ENCODE data around the gene BAZ2B. TPM values are rescaled to one million over a fixed set of nuclear protein-coding genes. Genes with fewer than 3 reads are reported as not detected.

BAZ2B gene
- polyA plus RNA-seq, 1 of the 3 experiments (the other 2 are of a cell fraction) = 10.2 TPM

DNA sequence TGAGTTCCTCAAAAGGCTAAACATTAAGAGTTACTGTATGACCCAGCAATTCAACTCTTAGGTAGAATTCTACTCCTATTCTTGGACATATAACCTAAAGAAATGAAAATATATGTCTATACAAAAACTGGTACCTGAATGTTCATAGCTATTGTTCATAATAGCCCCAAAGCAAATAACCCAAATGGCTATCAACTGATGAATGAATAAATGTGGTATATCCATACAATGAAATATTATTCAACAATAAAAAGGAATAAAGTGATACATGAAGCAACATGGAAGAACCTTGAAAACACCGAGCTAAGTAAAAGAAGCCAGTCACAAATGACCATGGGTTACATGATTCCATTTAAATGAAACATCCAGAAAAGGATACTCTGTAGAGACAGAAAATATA is 114.6 kb downstream of the BAZ2B start:
- no peaks in the 10 kb centered on the region for H3K27me3 ChIP-seq (ENCODE audit: insufficient read depth)
- CTCF ChIA-PET = no interaction called here
- no peak overlapping the region for H3K27ac ChIP-seq (ENCODE audit: low read depth in 2 of 2, low read length in 1 of 2)
- H3K79me2 ChIP-seq (ENCODE audit: insufficient read depth) = peaks cover 4% of the 10 kb centered on the region; the same call in 1 of the 2 replicates
- POLR2A ChIA-PET = no interaction called here
- peaks cover 0 to 16% of the 10 kb centered on the region in 2 experiments; a peak in 1 of 4 replicates for H3K4me1 ChIP-seq (ENCODE audit: control insufficient read depth in 1 of 2, insufficient read depth in 2 of 2, low read depth in 1 of 2, low read length in 1 of 2)
- H3K9me3 ChIP-seq = no peaks in the 10 kb centered on the region
- no peak for TF ChIP-seq NFIC (IDR thresholded peaks at IDR 0.05; ENCODE audit: borderline replicate concordance)
- no peak for TF ChIP-seq EP300 (IDR thresholded peaks at IDR 0.05; ENCODE audit: borderline replicate concordance in 1 of 2, low read depth in 1 of 2, low read length in 1 of 2)
- TF ChIP-seq EZH2phosphoT487 (IDR thresholded peaks at IDR 0.05; ENCODE audit: borderline replicate concordance, low read depth) = no peak
- no peak for TF ChIP-seq ELF1 (IDR thresholded peaks at IDR 0.05)
- TF ChIP-seq JUND (IDR thresholded peaks at IDR 0.05) = no peak
- no peak for TF ChIP-seq TCF12 (IDR thresholded peaks at IDR 0.05)
- no peak for TF ChIP-seq RXRA (IDR thresholded peaks at IDR 0.05; ENCODE audit: borderline replicate concordance, low read depth)
- no peak for TF ChIP-seq SMC3 (IDR thresholded peaks at IDR 0.05; ENCODE audit: low read depth, low read length)
- TF ChIP-seq NRF1 (IDR thresholded peaks at IDR 0.05; ENCODE audit: low read depth, low read length) = no peak
- no peak for TF ChIP-seq CTCF (IDR thresholded peaks at IDR 0.05)
- TF ChIP-seq, protein P1, sequence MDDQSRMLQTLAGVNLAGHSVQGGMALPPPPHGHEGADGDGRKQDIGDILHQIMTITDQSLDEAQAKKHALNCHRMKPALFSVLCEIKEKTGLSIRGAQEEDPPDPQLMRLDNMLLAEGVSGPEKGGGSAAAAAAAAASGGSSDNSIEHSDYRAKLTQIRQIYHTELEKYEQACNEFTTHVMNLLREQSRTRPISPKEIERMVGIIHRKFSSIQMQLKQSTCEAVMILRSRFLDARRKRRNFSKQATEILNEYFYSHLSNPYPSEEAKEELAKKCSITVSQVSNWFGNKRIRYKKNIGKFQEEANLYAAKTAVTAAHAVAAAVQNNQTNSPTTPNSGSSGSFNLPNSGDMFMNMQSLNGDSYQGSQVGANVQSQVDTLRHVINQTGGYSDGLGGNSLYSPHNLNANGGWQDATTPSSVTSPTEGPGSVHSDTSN (IDR thresholded peaks at IDR 0.05) = no peak
- TF ChIP-seq, protein P2, sequence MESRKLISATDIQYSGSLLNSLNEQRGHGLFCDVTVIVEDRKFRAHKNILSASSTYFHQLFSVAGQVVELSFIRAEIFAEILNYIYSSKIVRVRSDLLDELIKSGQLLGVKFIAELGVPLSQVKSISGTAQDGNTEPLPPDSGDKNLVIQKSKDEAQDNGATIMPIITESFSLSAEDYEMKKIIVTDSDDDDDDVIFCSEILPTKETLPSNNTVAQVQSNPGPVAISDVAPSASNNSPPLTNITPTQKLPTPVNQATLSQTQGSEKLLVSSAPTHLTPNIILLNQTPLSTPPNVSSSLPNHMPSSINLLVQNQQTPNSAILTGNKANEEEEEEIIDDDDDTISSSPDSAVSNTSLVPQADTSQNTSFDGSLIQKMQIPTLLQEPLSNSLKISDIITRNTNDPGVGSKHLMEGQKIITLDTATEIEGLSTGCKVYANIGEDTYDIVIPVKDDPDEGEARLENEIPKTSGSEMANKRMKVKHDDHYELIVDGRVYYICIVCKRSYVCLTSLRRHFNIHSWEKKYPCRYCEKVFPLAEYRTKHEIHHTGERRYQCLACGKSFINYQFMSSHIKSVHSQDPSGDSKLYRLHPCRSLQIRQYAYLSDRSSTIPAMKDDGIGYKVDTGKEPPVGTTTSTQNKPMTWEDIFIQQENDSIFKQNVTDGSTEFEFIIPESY (IDR thresholded peaks at IDR 0.05; ENCODE audit: borderline replicate concordance, low read depth) = no peak
- TF ChIP-seq FOXJ3 (CRISPR knock-in tag; IDR thresholded peaks at IDR 0.05) = no peak
- TF ChIP-seq REST (IDR thresholded peaks at IDR 0.05; ENCODE audit: low read depth, low read length) = no peak
- no peak for TF ChIP-seq YY1 (IDR thresholded peaks at IDR 0.05; ENCODE audit: low read depth)
- no peak for TF ChIP-seq TEAD4 (IDR thresholded peaks at IDR 0.05; ENCODE audit: borderline replicate concordance, insufficient read depth)
- no peak for TF ChIP-seq IRF3 (IDR thresholded peaks at IDR 0.05; ENCODE audit: low read depth, low read length)
- TF ChIP-seq, protein P3, sequence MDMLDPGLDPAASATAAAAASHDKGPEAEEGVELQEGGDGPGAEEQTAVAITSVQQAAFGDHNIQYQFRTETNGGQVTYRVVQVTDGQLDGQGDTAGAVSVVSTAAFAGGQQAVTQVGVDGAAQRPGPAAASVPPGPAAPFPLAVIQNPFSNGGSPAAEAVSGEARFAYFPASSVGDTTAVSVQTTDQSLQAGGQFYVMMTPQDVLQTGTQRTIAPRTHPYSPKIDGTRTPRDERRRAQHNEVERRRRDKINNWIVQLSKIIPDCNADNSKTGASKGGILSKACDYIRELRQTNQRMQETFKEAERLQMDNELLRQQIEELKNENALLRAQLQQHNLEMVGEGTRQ (IDR thresholded peaks at IDR 0.05; ENCODE audit: borderline replicate concordance, low read depth, low read length) = no peak
- no peak for TF ChIP-seq TAF1 (IDR thresholded peaks at IDR 0.05; ENCODE audit: borderline replicate concordance, low read depth, low read length)
- WGBS (ENCODE audit: low lambda C conversion rate) = 100% methylated on average over 1 of the region's 1 CpG
- no peak overlapping the region for H3K4me3 ChIP-seq (ENCODE audit: low read depth in 2 of 2, low read length in 1 of 2)
- peaks cover 0 to 5% of the 10 kb centered on the region in 2 experiments for H3K36me3 ChIP-seq (replicated peaks in 1 of 2; ENCODE audit: control insufficient read depth in 1 of 2, insufficient read depth in 2 of 2, low read length in 1 of 2)
- H3K9ac ChIP-seq = no peak overlapping the region
- no peak for DNase-seq
- no peak overlapping the region for H3K4me2 ChIP-seq
- peaks cover 20% of the 10 kb centered on the region for H3F3A ChIP-seq (replicated peaks; ENCODE audit: insufficient read depth)
- H4K20me1 ChIP-seq (ENCODE audit: insufficient read depth) = no peaks in the 10 kb centered on the region; the same call in 1 of the 2 replicates
- H2AFZ ChIP-seq (ENCODE audit: low read depth) = no peak overlapping the region
- H3K9me2 ChIP-seq = no peaks in the 10 kb centered on the region
